Panc1 (cell line): ENCODE data around the gene GFRA1.

Source experiments
- CTCF ChIP-seq: fragments of 450-650 bp; IDR thresholded peaks from 2 replicates; pipeline ENCODE4 v1.5.1; 2017; ENCODE audit warnings: mild to moderate bottlenecking
- POLR2AphosphoS5 ChIP-seq: IDR thresholded peaks from 2 replicates; pipeline ENCODE4 v1.6.1; 2012; ENCODE audit warnings: mild to moderate bottlenecking, low read depth, low read length, moderate library complexity
- REST ChIP-seq, 2 experiments: IDR thresholded peaks; 2 replicates each; pipeline ENCODE4 v1.6.1; 2011 to 2012; ENCODE audit warnings: low read depth in 2 of 2, control low read depth in 1 of 2, low read length in 1 of 2, mild to moderate bottlenecking in 1 of 2, moderate library complexity in 1 of 2; ENCODE audit not compliant: insufficient read depth in 1 of 2
- SIN3A ChIP-seq: IDR thresholded peaks from 2 replicates; pipeline ENCODE4 v1.6.1; 2012; ENCODE audit warnings: low read depth, mild to moderate bottlenecking, low read length, moderate library complexity, borderline replicate concordance; ENCODE audit not compliant: insufficient read depth
- TCF7L2 ChIP-seq: IDR thresholded peaks from 2 replicates; pipeline ENCODE4 v1.6.1; 2011; ENCODE audit warnings: mild to moderate bottlenecking, low read depth, low read length, inconsistent platforms

GRCh38 chr10:116211682-116212081, 61.3 kb downstream of the GFRA1 start:
- TF ChIP-seq CTCF (no peak), POLR2AphosphoS5 (no peak), TCF7L2 (no peak), REST (IDR thresholded peaks at IDR 0.05; ENCODE audit: insufficient read depth in 1 of 2, low read depth in 2 of 2, low read length in 1 of 2) (no peak), SIN3A (no peak)
